K562 (cell line): Measurements from ENCODE around the gene SERINC3. TPM values are rescaled to one million over a fixed set of nuclear protein-coding genes. Genes with fewer than 3 reads are reported as not detected.

Experiments
- ATAC-seq: fragments of 200-7000 bp; cut with Tn5 transposase; 3 replicates; pipeline ENCODE4 v1.9.1; 2020; ENCODE audit warnings: moderate library complexity
- BruUV-seq: library from RNA; stranded (reverse); fragments of 400-500 nt; replicated peaks from 2 replicates; lab custom pipeline; 2021; lab: Mats Ljungman, UMichigan
- CTCF ChIA-PET: fragments of 300-600 bp; formaldehyde crosslinking; extraction: SDS; loops from one replicate; lab custom pipeline; 2021; ENCODE audit warnings: low intra/inter-chr PET ratio; lab: Yijun Ruan, JAX
- POLR2A ChIA-PET: fragments of 300-600, 350-650 bp; sonication (Branson Sonifier 250); formaldehyde crosslinking; extraction: SDS; loops from one replicate; lab custom pipeline; 2021; ENCODE audit warnings: antibody characterized with exemption, inconsistent platforms; lab: Yijun Ruan, JAX
- DNase-seq, 4 experiments: peaks; one replicate each; pipeline versions ENCODE4 v3.0.0 to v3.0.0-alpha.2; 2011 to 2018; ENCODE audit warnings: low spot score in 3 of 4, mixed read lengths in 3 of 4; ENCODE audit errors: extremely low read depth in 1 of 4
- FAIRE-seq: peaks from 2 replicates; lab custom pipeline; 2011; peaks lifted over from hg19 to GRCh38; lab: Jason Lieb, UNC
- H2AFZ ChIP-seq: 2 replicates; pipeline ENCODE4 v1.6.0; 2011; ENCODE audit warnings: low read depth, low read length, control low read depth, inconsistent platforms
- H3K27ac ChIP-seq: fragments of 200-600 bp; 3 replicates; pipeline ENCODE4 v1.8.0; 2011; ENCODE audit warnings: low read depth, mild to moderate bottlenecking, control low read depth, inconsistent platforms, low read length, moderate library complexity, mixed read lengths; ENCODE audit errors: extremely low read depth
- H3K27me3 ChIP-seq, 2 experiments: fragments of 300-600 bp in 1 of 2; 2 replicates in 1 of 2; 3 replicates in 1 of 2; pipeline versions ENCODE4 v1.6.0 to v1.8.0; 2011; ENCODE audit warnings: inconsistent platforms in 2 of 2, low read length in 2 of 2, mild to moderate bottlenecking in 1 of 2, mixed read lengths in 1 of 2, moderate library complexity in 1 of 2; ENCODE audit not compliant: control insufficient read depth in 2 of 2, insufficient read depth in 2 of 2
- H3K36me3 ChIP-seq: fragments of 300-600 bp; 3 replicates; pipeline ENCODE4 v1.8.0; 2011; ENCODE audit warnings: mild to moderate bottlenecking, low read length, inconsistent platforms; ENCODE audit not compliant: control insufficient read depth, insufficient read depth
- H3K4me1 ChIP-seq, 2 experiments: fragments of 200-600 bp in 1 of 2; replicated peaks in 1 of 2; 2 replicates in 1 of 2; 3 replicates in 1 of 2; pipeline versions ENCODE4 v1.5.1 to v1.8.0; 2011; ENCODE audit warnings: inconsistent platforms in 2 of 2, low read length in 2 of 2, mild to moderate bottlenecking in 1 of 2, mixed read lengths in 1 of 2, moderate library complexity in 1 of 2; ENCODE audit not compliant: control insufficient read depth in 2 of 2, insufficient read depth in 2 of 2
- H3K4me2 ChIP-seq: 2 replicates; pipeline ENCODE4 v1.6.1; 2011; ENCODE audit warnings: low read length, control low read depth, inconsistent platforms, mixed read lengths; ENCODE audit not compliant: insufficient read depth
- H3K4me3 ChIP-seq: fragments of 200-600 bp; sonication (generic), shearing (Covaris generic); 2 replicates; pipeline ENCODE4 v1.5.1; 2016; ENCODE audit warnings: control low read depth, inconsistent platforms
- H3K79me2 ChIP-seq: fragments of 200-600 bp; 3 replicates; pipeline ENCODE4 v1.8.0; 2011; ENCODE audit warnings: low read length, inconsistent platforms; ENCODE audit not compliant: control insufficient read depth, insufficient read depth
- H3K9ac ChIP-seq, 2 experiments: 2 replicates each; pipeline versions ENCODE4 v1.6.0 to v1.6.1; 2011; ENCODE audit warnings: low read depth in 2 of 2, low read length in 2 of 2, control low read depth in 1 of 2, inconsistent platforms in 1 of 2, mild to moderate bottlenecking in 1 of 2, mixed read lengths in 1 of 2; ENCODE audit not compliant: insufficient read depth in 1 of 2
- H3K9me1 ChIP-seq: one replicate; pipeline ENCODE4 v1.6.0; 2011; ENCODE audit warnings: inconsistent platforms, mild to moderate bottlenecking, low read length, moderate library complexity; ENCODE audit not compliant: control insufficient read depth, insufficient read depth
- H3K9me3 ChIP-seq: replicated peaks from 2 replicates; pipeline ENCODE4 v1.5.1; 2011; ENCODE audit warnings: low read depth, low read length, inconsistent platforms; ENCODE audit not compliant: control insufficient read depth, insufficient read depth
- H4K20me1 ChIP-seq: replicated peaks from 2 replicates; pipeline ENCODE4 v1.6.1; 2011; ENCODE audit warnings: low read length, inconsistent platforms, mixed read lengths; ENCODE audit not compliant: control insufficient read depth, insufficient read depth
- BCOR ChIP-seq: fragments of 450-650 bp; IDR thresholded peaks from 2 replicates; pipeline ENCODE4 v1.6.1; 2016
- BRF1 ChIP-seq: IDR thresholded peaks from 3 replicates; pipeline ENCODE4 v1.6.1; 2011; ENCODE audit warnings: borderline replicate concordance, mild to moderate bottlenecking; ENCODE audit not compliant: insufficient read length; ENCODE audit errors: extremely low read depth
- CAMTA2 ChIP-seq: fragments of 250-450 bp; sonication (Bioruptor Pico); conservative IDR thresholded peaks from 2 replicates; pipeline ENCODE4 v1.5.1; 2022
- CTBP1 ChIP-seq: fragments of 450-650 bp; IDR thresholded peaks from 2 replicates; pipeline ENCODE4 v1.6.1; 2016; ENCODE audit warnings: borderline replicate concordance
- GATAD2A ChIP-seq: fragments of 450-650 bp; IDR thresholded peaks from 2 replicates; pipeline ENCODE4 v1.6.1; 2017
- KDM1A ChIP-seq, 2 experiments: fragments of 450-650 bp; IDR thresholded peaks; 2 replicates each; pipeline ENCODE4 v1.6.1; 2016; ENCODE audit warnings: mild to moderate bottlenecking in 2 of 2
- MAFF ChIP-seq: IDR thresholded peaks from 2 replicates; pipeline ENCODE4 v1.6.1; 2012; ENCODE audit warnings: low read length, improper control_type of control experiment
- NR2C1 ChIP-seq, 2 experiments: fragments of 450-650 bp; IDR thresholded peaks; 2 replicates each; pipeline ENCODE4 v1.6.1; 2017; ENCODE audit warnings: mild to moderate bottlenecking in 2 of 2, antibody characterized with exemption in 1 of 2, inconsistent platforms in 1 of 2, missing compliant biosample characterization in 1 of 2, missing genetic modification characterization in 1 of 2
- RBM25 ChIP-seq: fragments of 200-400 bp; formaldehyde crosslinking; IDR thresholded peaks from 2 replicates; pipeline ENCODE4 v1.6.1; 2018; ENCODE audit warnings: low read length, low read depth, moderate library complexity; ENCODE audit not compliant: severe bottlenecking
- SMARCA5 ChIP-seq: fragments of 450-650 bp; IDR thresholded peaks from 2 replicates; pipeline ENCODE4 v1.6.1; 2016
- SMARCE1 ChIP-seq: fragments of 450-650 bp; IDR thresholded peaks from 2 replicates; pipeline ENCODE4 v1.7.1; 2016; ENCODE audit warnings: mild to moderate bottlenecking
- TEAD2 ChIP-seq: fragments of 450-650 bp; IDR thresholded peaks from 2 replicates; pipeline ENCODE4 v1.6.1; 2016; ENCODE audit warnings: missing genetic modification characterization, control low read depth, missing compliant biosample characterization
- ZBTB17 ChIP-seq: fragments of 450-650 bp; formaldehyde crosslinking; IDR thresholded peaks from 2 replicates; pipeline ENCODE4 v1.4.0; 2020; ENCODE audit warnings: mild to moderate bottlenecking
- ZFP36 ChIP-seq: fragments of 150-350 bp; IDR thresholded peaks from 2 replicates; pipeline ENCODE4 v1.6.1; 2018; ENCODE audit warnings: low read length, low read depth; ENCODE audit not compliant: partially characterized antibody
- ZNF224 ChIP-seq: sonication (generic); formaldehyde crosslinking; IDR thresholded peaks from 2 replicates; pipeline ENCODE4 v1.8.0; 2022; ENCODE audit warnings: mild to moderate bottlenecking, missing genetic modification reagents
- ZNF408 ChIP-seq: fragments of 250-450 bp; sonication (Bioruptor Pico); IDR thresholded peaks from 2 replicates; pipeline ENCODE4 v1.4.0; 2020; ENCODE audit warnings: low read depth, mild to moderate bottlenecking, moderate library complexity
- ZNF507 ChIP-seq: conservative IDR thresholded peaks from 2 replicates; pipeline ENCODE4 v1.6.1; 2017; ENCODE audit warnings: missing genetic modification characterization, missing compliant biosample characterization
- WGBS: fragments of 100-300 bp; shearing (Covaris generic); methylation state at CpG from one replicate; pipeline ENCODE4 v1.1.6; 2016; ENCODE audit warnings: low coverage, mixed read lengths; ENCODE audit not compliant: insufficient coverage; ENCODE audit errors: missing lambda C conversion rate; 5-methylcytosine and 5-hydroxymethylcytosine counted together
- in situ Hi-C: fragments of 300-500 bp; cut with MboI; formaldehyde crosslinking; loops from 4 replicates; pipeline ENCODE4 v1.15.0; 2018; ENCODE audit warnings: inconsistent platforms, mixed read lengths
- intact Hi-C: fragments of 100-400 bp; cut with micrococcal nuclease; formaldehyde crosslinking; loops from 2 replicates; pipeline ENCODE4 v1.14.2; 2022
- polyA plus RNA-seq, 8 experiments: library from polyadenylated mRNA; depleted of rRNA in 4 of 8; stranded (reverse) in 5 of 8; unstranded in 3 of 8; fragments of >200 nt; fragmentation: Nextera tagmentation in 2 of 8; fragmentation: Illumina TruSeq in 1 of 8; extraction: Ambion mirVana in 2 of 8; extraction: Trizol in 1 of 8; gene quantifications; 2 replicates each; pipeline versions ENCODE4 v1.2.1 to v1.2.3, GENCODE V29; 2011 to 2014; ENCODE audit warnings: inconsistent platforms in 1 of 8, missing spikeins in 1 of 8
- total RNA-seq, 7 experiments: library from RNA; depleted of rRNA in 6 of 7; stranded (reverse); fragments of >200 nt in 6 of 7; fragmentation: Illumina TruSeq in 2 of 7; extraction: Trizol in 2 of 7; gene quantifications; 2 replicates each; pipeline versions ENCODE4 v1.2.1 to v1.2.3, GENCODE V29; 2011 to 2021; ENCODE audit warnings: low replicate concordance in 1 of 7
- TF ChIP-seq, protein P1 (sequence below): fragments of 150-350 bp; conservative IDR thresholded peaks from 2 replicates; pipeline ENCODE4 v1.6.1; 2014; ENCODE audit warnings: low read length
- TF ChIP-seq, protein P2 (sequence below): IDR thresholded peaks from 3 replicates; pipeline ENCODE4 v1.6.1; 2011; ENCODE audit warnings: borderline replicate concordance, mild to moderate bottlenecking, moderate library complexity; ENCODE audit not compliant: insufficient read length; ENCODE audit errors: extremely low read depth

SERINC3 gene
- total and polyA plus RNA-seq, 9 of the 15 experiments (the other 6 are each of a cell fraction or from before 2014, with no cell fraction given), result 24.7 to 107 (median 48.8) TPM

DNA sequence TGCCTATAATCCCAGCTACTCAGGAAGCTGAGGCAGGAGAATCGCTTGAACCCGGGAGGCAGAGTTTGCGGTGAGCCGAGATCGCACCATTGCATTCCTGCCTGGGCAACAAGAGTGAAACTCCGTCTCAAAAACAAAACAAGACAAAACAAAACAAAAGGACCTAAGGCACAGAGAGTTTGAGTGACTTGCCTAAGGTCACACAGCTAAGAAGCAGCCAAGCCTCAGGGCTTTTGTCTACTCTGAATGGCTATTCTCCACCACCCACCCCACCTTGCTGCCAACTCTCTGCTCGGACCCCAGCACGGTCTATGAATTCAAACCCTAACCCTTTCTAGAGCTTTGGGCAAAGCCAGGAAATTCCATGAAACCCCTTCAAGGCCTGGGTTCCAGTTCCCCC is 65.3 kb downstream of the SERINC3 start:
- intact Hi-C loops, result no loop called here
- no TSS peak for BruUV-seq
- Histone ChIP-seq H3K4me1 (peaks cover 0 to 8% of the 10 kb centered on the region in 2 experiments; a peak in 2 of 5 replicates), H3K27ac (no peak overlapping the region), H3K79me2 (no peaks in the 10 kb centered on the region), H3K9ac (no peak overlapping the region), H3K36me3 (no peaks in the 10 kb centered on the region), H3K9me1 (no peaks in the 10 kb centered on the region), H2AFZ (no peak overlapping the region), H3K4me2 (no peak overlapping the region), H4K20me1 (no peaks in the 10 kb centered on the region), H3K4me3 (no peak overlapping the region), H3K27me3 (peaks cover 3 to 14% of the 10 kb centered on the region in 2 experiments; a peak in 4 of 5 replicates), H3K9me3 (no peaks in the 10 kb centered on the region)
- FAIRE-seq, result no peak
- ChIA-PET CTCF (interaction anchor here (1.0 kb wide), 1 partner anchor 242 kb away, joined by 3 read pairs; no protein-coding TSS in a partner anchor), POLR2A (interaction anchor here (1.2 to 2.3 kb wide), 2 partner anchors 13 to 19 kb away, joined by 4 to 6 read pairs; partner anchors contain the start of gene TTPAL)
- ATAC-seq, result no peak
- no peak for DNase-seq
- TF ChIP-seq ZBTB17 (no peak), BRF1 (no peak), ZNF224 (no peak), BCOR (peak; percentile 77; the same call in 1 of the 2 replicates), SMARCA5 (peak; percentile 61; the same call in 1 of the 2 replicates), KDM1A (IDR thresholded peaks at IDR 0.05) (peak in 1 of 2 experiments; percentile 33; a peak in 3 of 4 replicates), TEAD2 (tag) (no peak), MAFF (no peak), NR2C1 (IDR thresholded peaks at IDR 0.05) (no peak), NR2C1 (tag; IDR thresholded peaks at IDR 0.05) (no peak), CTBP1 (no peak), CAMTA2 (CRISPR knock-in tag) (no peak), GATAD2A (no peak), RBM25 (peak; percentile 61), ZNF507 (no peak), SMARCE1 (no peak), ZFP36 (peak; percentile 81), ZNF408 (no peak)
- TF ChIP-seq, protein P1, sequence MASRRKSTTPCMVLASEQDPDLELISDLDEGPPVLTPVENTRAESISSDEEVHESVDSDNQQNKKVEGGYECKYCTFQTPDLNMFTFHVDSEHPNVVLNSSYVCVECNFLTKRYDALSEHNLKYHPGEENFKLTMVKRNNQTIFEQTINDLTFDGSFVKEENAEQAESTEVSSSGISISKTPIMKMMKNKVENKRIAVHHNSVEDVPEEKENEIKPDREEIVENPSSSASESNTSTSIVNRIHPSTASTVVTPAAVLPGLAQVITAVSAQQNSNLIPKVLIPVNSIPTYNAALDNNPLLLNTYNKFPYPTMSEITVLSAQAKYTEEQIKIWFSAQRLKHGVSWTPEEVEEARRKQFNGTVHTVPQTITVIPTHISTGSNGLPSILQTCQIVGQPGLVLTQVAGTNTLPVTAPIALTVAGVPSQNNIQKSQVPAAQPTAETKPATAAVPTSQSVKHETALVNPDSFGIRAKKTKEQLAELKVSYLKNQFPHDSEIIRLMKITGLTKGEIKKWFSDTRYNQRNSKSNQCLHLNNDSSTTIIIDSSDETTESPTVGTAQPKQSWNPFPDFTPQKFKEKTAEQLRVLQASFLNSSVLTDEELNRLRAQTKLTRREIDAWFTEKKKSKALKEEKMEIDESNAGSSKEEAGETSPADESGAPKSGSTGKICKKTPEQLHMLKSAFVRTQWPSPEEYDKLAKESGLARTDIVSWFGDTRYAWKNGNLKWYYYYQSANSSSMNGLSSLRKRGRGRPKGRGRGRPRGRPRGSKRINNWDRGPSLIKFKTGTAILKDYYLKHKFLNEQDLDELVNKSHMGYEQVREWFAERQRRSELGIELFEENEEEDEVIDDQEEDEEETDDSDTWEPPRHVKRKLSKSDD, result no peak
- TF ChIP-seq, protein P2, sequence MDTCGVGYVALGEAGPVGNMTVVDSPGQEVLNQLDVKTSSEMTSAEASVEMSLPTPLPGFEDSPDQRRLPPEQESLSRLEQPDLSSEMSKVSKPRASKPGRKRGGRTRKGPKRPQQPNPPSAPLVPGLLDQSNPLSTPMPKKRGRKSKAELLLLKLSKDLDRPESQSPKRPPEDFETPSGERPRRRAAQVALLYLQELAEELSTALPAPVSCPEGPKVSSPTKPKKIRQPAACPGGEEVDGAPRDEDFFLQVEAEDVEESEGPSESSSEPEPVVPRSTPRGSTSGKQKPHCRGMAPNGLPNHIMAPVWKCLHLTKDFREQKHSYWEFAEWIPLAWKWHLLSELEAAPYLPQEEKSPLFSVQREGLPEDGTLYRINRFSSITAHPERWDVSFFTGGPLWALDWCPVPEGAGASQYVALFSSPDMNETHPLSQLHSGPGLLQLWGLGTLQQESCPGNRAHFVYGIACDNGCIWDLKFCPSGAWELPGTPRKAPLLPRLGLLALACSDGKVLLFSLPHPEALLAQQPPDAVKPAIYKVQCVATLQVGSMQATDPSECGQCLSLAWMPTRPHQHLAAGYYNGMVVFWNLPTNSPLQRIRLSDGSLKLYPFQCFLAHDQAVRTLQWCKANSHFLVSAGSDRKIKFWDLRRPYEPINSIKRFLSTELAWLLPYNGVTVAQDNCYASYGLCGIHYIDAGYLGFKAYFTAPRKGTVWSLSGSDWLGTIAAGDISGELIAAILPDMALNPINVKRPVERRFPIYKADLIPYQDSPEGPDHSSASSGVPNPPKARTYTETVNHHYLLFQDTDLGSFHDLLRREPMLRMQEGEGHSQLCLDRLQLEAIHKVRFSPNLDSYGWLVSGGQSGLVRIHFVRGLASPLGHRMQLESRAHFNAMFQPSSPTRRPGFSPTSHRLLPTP, result no peak
- 56% methylated on average over 8 of the region's 8 CpGs for WGBS
- in situ Hi-C loops, result no loop called here
